K562 (cell line): ENCODE data around the gene PLCB1. TPM values are rescaled to one million over a fixed set of nuclear protein-coding genes. Genes with fewer than 3 reads are reported as not detected.

ENCODE experiments used
- ATAC-seq: fragments of 200-7000 bp; cut with Tn5 transposase; 3 replicates; pipeline ENCODE4 v1.9.1; 2020; ENCODE audit warnings: moderate library complexity
- BruUV-seq: library from RNA; stranded (reverse); fragments of 400-500 nt; replicated peaks from 2 replicates; lab custom pipeline; 2021; lab: Mats Ljungman, UMichigan
- CTCF ChIA-PET: fragments of 300-600 bp; formaldehyde crosslinking; extraction: SDS; loops from one replicate; lab custom pipeline; 2021; ENCODE audit warnings: low intra/inter-chr PET ratio; lab: Yijun Ruan, JAX
- POLR2A ChIA-PET: fragments of 300-600, 350-650 bp; sonication (Branson Sonifier 250); formaldehyde crosslinking; extraction: SDS; loops from one replicate; lab custom pipeline; 2021; ENCODE audit warnings: antibody characterized with exemption, inconsistent platforms; lab: Yijun Ruan, JAX
- DNase-seq, 4 experiments: peaks; one replicate each; pipeline versions ENCODE4 v3.0.0 to v3.0.0-alpha.2; 2011 to 2018; ENCODE audit warnings: low spot score in 3 of 4, mixed read lengths in 3 of 4; ENCODE audit errors: extremely low read depth in 1 of 4
- FAIRE-seq: peaks from 2 replicates; lab custom pipeline; 2011; peaks lifted over from hg19 to GRCh38; lab: Jason Lieb, UNC
- H2AFZ ChIP-seq: 2 replicates; pipeline ENCODE4 v1.6.0; 2011; ENCODE audit warnings: low read depth, low read length, control low read depth, inconsistent platforms
- H3K27ac ChIP-seq: fragments of 200-600 bp; 3 replicates; pipeline ENCODE4 v1.8.0; 2011; ENCODE audit warnings: low read depth, mild to moderate bottlenecking, control low read depth, inconsistent platforms, low read length, moderate library complexity, mixed read lengths; ENCODE audit errors: extremely low read depth
- H3K27me3 ChIP-seq, 2 experiments: fragments of 300-600 bp in 1 of 2; 2 replicates in 1 of 2; 3 replicates in 1 of 2; pipeline versions ENCODE4 v1.6.0 to v1.8.0; 2011; ENCODE audit warnings: inconsistent platforms in 2 of 2, low read length in 2 of 2, mild to moderate bottlenecking in 1 of 2, mixed read lengths in 1 of 2, moderate library complexity in 1 of 2; ENCODE audit not compliant: control insufficient read depth in 2 of 2, insufficient read depth in 2 of 2
- H3K36me3 ChIP-seq: fragments of 300-600 bp; 3 replicates; pipeline ENCODE4 v1.8.0; 2011; ENCODE audit warnings: mild to moderate bottlenecking, low read length, inconsistent platforms; ENCODE audit not compliant: control insufficient read depth, insufficient read depth
- H3K4me1 ChIP-seq, 2 experiments: fragments of 200-600 bp in 1 of 2; replicated peaks in 1 of 2; 2 replicates in 1 of 2; 3 replicates in 1 of 2; pipeline versions ENCODE4 v1.5.1 to v1.8.0; 2011; ENCODE audit warnings: inconsistent platforms in 2 of 2, low read length in 2 of 2, mild to moderate bottlenecking in 1 of 2, mixed read lengths in 1 of 2, moderate library complexity in 1 of 2; ENCODE audit not compliant: control insufficient read depth in 2 of 2, insufficient read depth in 2 of 2
- H3K4me2 ChIP-seq: 2 replicates; pipeline ENCODE4 v1.6.1; 2011; ENCODE audit warnings: low read length, control low read depth, inconsistent platforms, mixed read lengths; ENCODE audit not compliant: insufficient read depth
- H3K4me3 ChIP-seq: fragments of 200-600 bp; sonication (generic), shearing (Covaris generic); 2 replicates; pipeline ENCODE4 v1.5.1; 2016; ENCODE audit warnings: control low read depth, inconsistent platforms
- H3K79me2 ChIP-seq: fragments of 200-600 bp; 3 replicates; pipeline ENCODE4 v1.8.0; 2011; ENCODE audit warnings: low read length, inconsistent platforms; ENCODE audit not compliant: control insufficient read depth, insufficient read depth
- H3K9ac ChIP-seq, 2 experiments: 2 replicates each; pipeline versions ENCODE4 v1.6.0 to v1.6.1; 2011; ENCODE audit warnings: low read depth in 2 of 2, low read length in 2 of 2, control low read depth in 1 of 2, inconsistent platforms in 1 of 2, mild to moderate bottlenecking in 1 of 2, mixed read lengths in 1 of 2; ENCODE audit not compliant: insufficient read depth in 1 of 2
- H3K9me1 ChIP-seq: one replicate; pipeline ENCODE4 v1.6.0; 2011; ENCODE audit warnings: inconsistent platforms, mild to moderate bottlenecking, low read length, moderate library complexity; ENCODE audit not compliant: control insufficient read depth, insufficient read depth
- H3K9me3 ChIP-seq: replicated peaks from 2 replicates; pipeline ENCODE4 v1.5.1; 2011; ENCODE audit warnings: low read depth, low read length, inconsistent platforms; ENCODE audit not compliant: control insufficient read depth, insufficient read depth
- H4K20me1 ChIP-seq: replicated peaks from 2 replicates; pipeline ENCODE4 v1.6.1; 2011; ENCODE audit warnings: low read length, inconsistent platforms, mixed read lengths; ENCODE audit not compliant: control insufficient read depth, insufficient read depth
- FOXK2 ChIP-seq, 2 experiments: fragments of 450-650 bp; IDR thresholded peaks in 1 of 2; conservative IDR thresholded peaks in 1 of 2; 2 replicates each; pipeline ENCODE4 v1.6.1; 2016; ENCODE audit warnings: low read depth in 2 of 2, mild to moderate bottlenecking in 1 of 2
- MAX ChIP-seq: sonication (generic); formaldehyde crosslinking; IDR thresholded peaks from 2 replicates; pipeline ENCODE4 v1.9.0; 2022; ENCODE audit warnings: mild to moderate bottlenecking, missing genetic modification reagents
- MCM5 ChIP-seq: fragments of 450-650 bp; IDR thresholded peaks from 2 replicates; pipeline ENCODE4 v1.6.1; 2016; ENCODE audit warnings: low read depth
- NRF1 ChIP-seq, 2 experiments: fragments of 450-650 bp; IDR thresholded peaks in 1 of 2; conservative IDR thresholded peaks in 1 of 2; 2 replicates each; pipeline ENCODE4 v1.6.1; 2014; ENCODE audit warnings: mild to moderate bottlenecking in 2 of 2
- PHB2 ChIP-seq: fragments of 450-650 bp; IDR thresholded peaks from 2 replicates; pipeline ENCODE4 v1.6.1; 2017; ENCODE audit warnings: low read depth
- RBM34 ChIP-seq: fragments of 200-400 bp; formaldehyde crosslinking; IDR thresholded peaks from 2 replicates; pipeline ENCODE4 v1.6.1; 2018; ENCODE audit warnings: low read length, borderline replicate concordance; ENCODE audit not compliant: insufficient read depth
- RERE ChIP-seq: sonication (generic); formaldehyde crosslinking; IDR thresholded peaks from 2 replicates; pipeline ENCODE4 v1.8.0; 2023; ENCODE audit warnings: missing genetic modification reagents, mild to moderate bottlenecking, borderline replicate concordance
- SNRNP70 ChIP-seq: fragments of 200-400 bp; formaldehyde crosslinking; optimal IDR thresholded peaks from 2 replicates; pipeline ENCODE3; 2017; ENCODE audit warnings: low read depth, low read length
- ZNF197 ChIP-seq: fragments of 200-800 bp; sonication (Bioruptor generic); IDR thresholded peaks from 2 replicates; pipeline ENCODE4 v1.6.1; 2016; ENCODE audit warnings: low read depth, missing genetic modification characterization, missing compliant biosample characterization
- ZNF263 ChIP-seq: sonication (generic); formaldehyde crosslinking; IDR thresholded peaks from 2 replicates; pipeline ENCODE4 v1.8.0; 2022; ENCODE audit warnings: mild to moderate bottlenecking, missing genetic modification reagents, borderline replicate concordance
- ZNF277 ChIP-seq: fragments of 250-450 bp; sonication (Bioruptor Pico); IDR thresholded peaks from 2 replicates; pipeline ENCODE4 v1.8.0; 2022; ENCODE audit warnings: inconsistent platforms, mild to moderate bottlenecking, moderate library complexity, borderline replicate concordance
- ZNF398 ChIP-seq: fragments of 250-450 bp; sonication (Bioruptor Pico); IDR thresholded peaks from 2 replicates; pipeline ENCODE4 v1.8.0; 2021; ENCODE audit warnings: moderate library complexity, mild to moderate bottlenecking, inconsistent platforms
- WGBS: fragments of 100-300 bp; shearing (Covaris generic); methylation state at CpG from one replicate; pipeline ENCODE4 v1.1.6; 2016; ENCODE audit warnings: low coverage, mixed read lengths; ENCODE audit not compliant: insufficient coverage; ENCODE audit errors: missing lambda C conversion rate; 5-methylcytosine and 5-hydroxymethylcytosine counted together
- in situ Hi-C: fragments of 300-500 bp; cut with MboI; formaldehyde crosslinking; loops from 4 replicates; pipeline ENCODE4 v1.15.0; 2018; ENCODE audit warnings: inconsistent platforms, mixed read lengths
- intact Hi-C: fragments of 100-400 bp; cut with micrococcal nuclease; formaldehyde crosslinking; loops from 2 replicates; pipeline ENCODE4 v1.14.2; 2022
- polyA plus RNA-seq, 8 experiments: library from polyadenylated mRNA; depleted of rRNA in 4 of 8; stranded (reverse) in 5 of 8; unstranded in 3 of 8; fragments of >200 nt; fragmentation: Nextera tagmentation in 2 of 8; fragmentation: Illumina TruSeq in 1 of 8; extraction: Ambion mirVana in 2 of 8; extraction: Trizol in 1 of 8; gene quantifications; 2 replicates each; pipeline versions ENCODE4 v1.2.1 to v1.2.3, GENCODE V29; 2011 to 2014; ENCODE audit warnings: inconsistent platforms in 1 of 8, missing spikeins in 1 of 8
- total RNA-seq, 7 experiments: library from RNA; depleted of rRNA in 6 of 7; stranded (reverse); fragments of >200 nt in 6 of 7; fragmentation: Illumina TruSeq in 2 of 7; extraction: Trizol in 2 of 7; gene quantifications; 2 replicates each; pipeline versions ENCODE4 v1.2.1 to v1.2.3, GENCODE V29; 2011 to 2021; ENCODE audit warnings: low replicate concordance in 1 of 7

The PLCB1 gene
- total and polyA plus RNA-seq, 9 of the 15 experiments (the other 6 are each of a cell fraction or from before 2014, with no cell fraction given) = 0.34 to 3.1 (median 1.3) TPM

GRCh38 chr20:8562356-8562755, 430.3 kb downstream of the PLCB1 start:
- Histone ChIP-seq H3K4me3 (no peak overlapping the region), H4K20me1 (no peaks in the 10 kb centered on the region), H2AFZ (no peak overlapping the region), H3K9me3 (no peaks in the 10 kb centered on the region), H3K79me2 (no peaks in the 10 kb centered on the region), H3K27me3 (no peaks in the 10 kb centered on the region), H3K27ac (no peak overlapping the region), H3K4me1 (no peaks in the 10 kb centered on the region), H3K36me3 (no peaks in the 10 kb centered on the region), H3K9me1 (no peaks in the 10 kb centered on the region), H3K9ac (no peak overlapping the region), H3K4me2 (no peak overlapping the region)
- ChIA-PET CTCF (no interaction called here), POLR2A (no interaction called here)
- DNase-seq (no peak), ATAC-seq (no peak), FAIRE-seq (no peak)
- no TSS peak for BruUV-seq
- intact Hi-C loops (no loop called here), in situ Hi-C loops (no loop called here)
- 3% methylated on average over 3 of the region's 3 CpGs for WGBS
- TF ChIP-seq SNRNP70 (no peak), MCM5 (no peak), ZNF197 (CRISPR knock-in tag) (no peak), ZNF263 (CRISPR knock-in tag) (no peak), MAX (CRISPR knock-in tag) (no peak), RERE (CRISPR knock-in tag) (no peak), ZNF398 (no peak), ZNF277 (no peak), PHB2 (no peak), NRF1 (conservative IDR thresholded peaks at IDR 0.05 in 1 of 2, IDR thresholded peaks at IDR 0.05 in 1 of 2) (no peak), FOXK2 (conservative IDR thresholded peaks at IDR 0.05 in 1 of 2, IDR thresholded peaks at IDR 0.05 in 1 of 2; ENCODE audit: low read depth in 2 of 2) (no peak), RBM34 (no peak)
